Brain microvascular endothelial cell (primary cell): ENCODE results near the gene AKT2.
"Not testable (repeated sequence)": the region's sequence is repeated elsewhere in the genome, so short reads cannot be mapped to it uniquely, and the experiment has no call there.

Experiments used
- DNase-seq: peaks from one replicate; pipeline ENCODE4 v3.0.0-alpha.2; 2020
- H3K27ac ChIP-seq: fragments of 250-450 bp; sonication (Bioruptor Pico); 2 replicates; pipeline ENCODE4 v1.5.1; 2020; ENCODE audit warnings: mild to moderate bottlenecking, moderate library complexity
- H3K27me3 ChIP-seq: fragments of 250-450 bp; sonication (Bioruptor Pico); replicated peaks from 2 replicates; pipeline ENCODE4 v1.5.1; 2020; ENCODE audit warnings: mild to moderate bottlenecking
- H3K36me3 ChIP-seq: fragments of 250-450 bp; sonication (Bioruptor Pico); replicated peaks from 2 replicates; pipeline ENCODE4 v1.5.1; 2020; ENCODE audit warnings: mild to moderate bottlenecking
- H3K4me3 ChIP-seq: 2 replicates; pipeline ENCODE4 v1.5.1; 2011; ENCODE audit warnings: low read depth, mild to moderate bottlenecking, control low read depth, low read length, moderate library complexity
- in situ Hi-C: cut with HindIII; loops from 2 replicates; pipeline ENCODE4 v1.10.0; 2017; ENCODE audit warnings: low sequenced_read_pairs, low pct_ligation_motif_present
- TF ChIP-seq, protein P1 (sequence below): IDR thresholded peaks from 2 replicates; pipeline ENCODE4 v1.5.1; 2011; ENCODE audit warnings: low read depth, mild to moderate bottlenecking, moderate library complexity, low read length, control low read depth, inconsistent platforms; ENCODE audit errors: missing control alignments

The AKT2 gene

DNA sequence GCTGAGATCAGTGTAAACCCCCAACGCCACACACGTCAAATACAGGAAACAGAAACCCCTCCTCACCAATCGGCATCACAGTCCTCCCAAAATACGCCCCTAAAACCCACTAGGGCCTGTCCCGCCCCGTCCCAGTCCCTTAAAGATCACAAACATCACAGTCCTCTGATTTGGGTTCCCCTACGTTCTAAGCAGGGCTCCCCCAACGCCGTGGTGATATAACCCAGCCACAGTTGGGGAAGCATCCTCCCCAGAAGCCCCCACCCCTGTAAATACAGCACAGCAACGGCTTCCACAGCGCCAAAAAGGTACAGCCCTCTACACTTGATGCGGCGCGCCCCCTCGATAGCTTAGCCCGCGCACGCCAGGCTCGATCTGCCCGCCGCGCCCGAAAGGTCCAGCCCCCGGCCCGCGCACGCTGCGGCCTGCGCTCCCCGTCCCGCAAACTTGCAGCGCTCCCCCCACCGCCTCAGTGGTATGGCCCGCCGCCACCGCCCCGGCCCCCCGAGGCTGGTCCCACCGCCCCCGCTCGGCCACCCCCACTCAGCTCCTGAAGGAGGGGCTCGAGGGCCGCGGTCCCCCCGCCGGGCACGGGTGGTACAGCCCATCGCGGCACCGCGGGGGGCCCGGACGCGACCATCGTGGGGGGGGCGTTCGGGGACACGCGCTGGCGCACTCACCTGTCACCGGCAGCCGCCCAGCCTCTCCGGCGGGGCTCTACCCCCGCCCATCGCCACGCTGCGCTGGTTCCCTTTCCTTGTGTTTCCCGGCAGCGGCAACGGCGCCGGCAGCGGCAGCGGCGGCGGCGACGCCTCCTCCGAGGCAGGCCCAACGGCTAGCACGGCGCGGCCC is at the start of gene AKT2:
Gene AKT2, minus strand, starts transcription at position 845 of the 852 bp plus-strand sequence. CDS start 20,078 bp downstream, outside the sequence.
- Histone ChIP-seq H3K27me3 (no peaks in the 10 kb centered on the region), H3K4me3 (peak within 1 kb of the TSS; percentile 92), H3K36me3 (no peaks in the 10 kb centered on the region), H3K27ac (peak within 1 kb of the TSS; percentile 91)
- in situ Hi-C loops, result no loop called here
- TF ChIP-seq, protein P1, sequence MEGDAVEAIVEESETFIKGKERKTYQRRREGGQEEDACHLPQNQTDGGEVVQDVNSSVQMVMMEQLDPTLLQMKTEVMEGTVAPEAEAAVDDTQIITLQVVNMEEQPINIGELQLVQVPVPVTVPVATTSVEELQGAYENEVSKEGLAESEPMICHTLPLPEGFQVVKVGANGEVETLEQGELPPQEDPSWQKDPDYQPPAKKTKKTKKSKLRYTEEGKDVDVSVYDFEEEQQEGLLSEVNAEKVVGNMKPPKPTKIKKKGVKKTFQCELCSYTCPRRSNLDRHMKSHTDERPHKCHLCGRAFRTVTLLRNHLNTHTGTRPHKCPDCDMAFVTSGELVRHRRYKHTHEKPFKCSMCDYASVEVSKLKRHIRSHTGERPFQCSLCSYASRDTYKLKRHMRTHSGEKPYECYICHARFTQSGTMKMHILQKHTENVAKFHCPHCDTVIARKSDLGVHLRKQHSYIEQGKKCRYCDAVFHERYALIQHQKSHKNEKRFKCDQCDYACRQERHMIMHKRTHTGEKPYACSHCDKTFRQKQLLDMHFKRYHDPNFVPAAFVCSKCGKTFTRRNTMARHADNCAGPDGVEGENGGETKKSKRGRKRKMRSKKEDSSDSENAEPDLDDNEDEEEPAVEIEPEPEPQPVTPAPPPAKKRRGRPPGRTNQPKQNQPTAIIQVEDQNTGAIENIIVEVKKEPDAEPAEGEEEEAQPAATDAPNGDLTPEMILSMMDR, result no peak
- peak; percentile 3 for DNase-seq

DNA sequence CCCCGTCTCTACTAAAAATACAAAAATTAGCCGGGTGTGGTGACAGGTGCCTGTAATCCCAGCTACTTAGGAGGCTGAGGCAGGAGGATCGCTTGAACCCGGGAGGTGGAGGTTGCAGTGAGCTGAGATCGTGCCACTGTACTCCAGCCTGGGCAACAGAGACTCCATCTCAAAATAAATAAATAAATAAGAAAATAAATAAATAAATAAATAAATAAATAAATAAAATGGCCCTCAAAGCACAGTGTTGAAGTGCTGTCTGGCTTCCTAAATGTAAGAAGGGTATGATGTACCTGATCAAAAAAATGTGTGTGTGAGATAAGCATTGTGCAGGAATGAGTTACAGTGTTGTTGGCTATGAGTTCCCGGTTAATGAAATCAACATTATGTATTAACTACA is 47.9 kb upstream of the AKT2 start:
- in situ Hi-C loops, result not testable (repeated sequence)
- peaks cover 40% of the 10 kb centered on the region for H3K36me3 ChIP-seq

GRCh38 chr19:40332669-40333068 is 47.5 kb upstream of the AKT2 start:
- in situ Hi-C loops, result no loop called here
- DNase-seq, result no peak
- TF ChIP-seq, protein P1, result no peak
- H3K4me3 ChIP-seq, result no peak overlapping the region
- H3K27ac ChIP-seq, result no peak overlapping the region
- peaks cover 44% of the 10 kb centered on the region for H3K36me3 ChIP-seq
- no peaks in the 10 kb centered on the region for H3K27me3 ChIP-seq

More for the DNA sequence above, 47.9 kb upstream of the AKT2 start:
- H3K27me3 ChIP-seq, H3K27ac ChIP-seq, DNase-seq, H3K4me3 ChIP-seq: not testable (repeated sequence)

DNA sequence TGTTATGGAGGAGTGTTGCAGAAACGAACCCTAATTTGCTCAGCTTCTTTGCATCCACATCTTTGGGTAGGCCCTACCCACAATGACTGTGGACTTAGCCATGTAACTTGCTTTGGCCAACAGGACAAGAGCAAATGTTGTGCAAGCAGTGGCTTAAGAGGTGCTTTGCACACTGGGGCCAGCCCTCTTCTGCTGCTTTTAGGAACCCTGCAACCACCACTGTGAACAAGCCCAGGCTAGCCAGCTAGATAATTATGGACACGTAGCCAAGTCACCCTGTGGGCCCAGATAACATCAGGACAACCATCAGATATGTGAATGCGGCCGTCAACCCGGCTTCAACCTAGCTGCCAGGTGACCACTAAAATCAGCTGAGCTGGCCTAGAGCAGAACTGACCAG is 45.9 kb upstream of the AKT2 start:
- H3K36me3 ChIP-seq, result peaks cover 55% of the 10 kb centered on the region
- in situ Hi-C loops, result no loop called here
- no peaks in the 10 kb centered on the region for H3K27me3 ChIP-seq
- no peak for DNase-seq
- no peak overlapping the region for H3K4me3 ChIP-seq
- TF ChIP-seq, protein P1, result no peak
- H3K27ac ChIP-seq, result no peak overlapping the region

DNA sequence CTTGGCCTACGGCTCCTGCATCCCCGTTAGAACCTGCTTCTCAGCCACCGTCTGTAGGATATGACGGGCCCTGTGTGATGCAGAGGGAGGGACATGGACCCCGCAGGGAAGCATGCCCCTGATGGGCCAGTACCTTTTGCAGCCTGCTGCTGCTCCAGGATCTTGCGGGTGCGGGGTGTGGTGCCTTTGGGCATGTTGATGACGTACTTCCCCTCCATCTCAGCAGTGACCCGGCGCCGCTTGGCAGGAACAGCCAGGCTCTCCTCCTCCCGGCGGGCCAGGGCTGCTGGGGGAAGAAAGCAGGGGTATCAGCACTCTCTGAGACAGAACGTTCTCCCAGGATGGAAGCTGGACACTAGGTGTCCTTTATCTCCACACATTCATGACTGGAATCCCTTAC is 41.1 kb upstream of the AKT2 start:
- no peak for DNase-seq
- Histone ChIP-seq H3K27me3 (no peaks in the 10 kb centered on the region), H3K36me3 (peaks cover 67% of the 10 kb centered on the region), H3K4me3 (no peak overlapping the region), H3K27ac (no peak overlapping the region)
- TF ChIP-seq, protein P1, result no peak
- in situ Hi-C loops, result no loop called here

DNA sequence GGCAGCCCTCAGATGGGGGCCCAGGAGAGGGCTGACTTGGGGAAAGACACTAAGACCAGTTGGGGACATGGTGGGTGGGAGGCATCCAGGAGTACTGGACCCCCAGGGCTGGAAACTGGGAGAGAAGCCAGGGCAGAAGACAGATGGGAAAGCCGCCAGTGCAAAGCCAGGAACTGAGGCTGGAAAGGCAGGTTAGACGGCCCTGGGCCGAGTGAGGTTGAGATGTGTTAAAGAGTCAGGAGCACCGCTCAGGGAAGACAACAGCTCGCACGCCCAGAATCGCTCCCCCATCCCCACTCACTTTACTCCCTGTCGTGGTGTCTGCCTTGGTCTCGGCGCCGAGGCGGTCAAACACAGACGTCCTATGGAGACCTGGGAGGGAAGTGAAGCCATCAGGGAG is 38.6 kb upstream of the AKT2 start:
- no peak for DNase-seq
- Histone ChIP-seq H3K4me3 (no peak overlapping the region), H3K36me3 (peaks cover 62% of the 10 kb centered on the region), H3K27me3 (no peaks in the 10 kb centered on the region), H3K27ac (no peak overlapping the region)
- TF ChIP-seq, protein P1, result no peak
- in situ Hi-C loops, result no loop called here
